A673 (cell line): Measurements from ENCODE around the gene PSMG4.

ENCODE experiments used
- CTCF ChIP-seq: fragments of 300-800, 200-600 bp; sonication (generic); conservative IDR thresholded peaks from 2 replicates; pipeline ENCODE4 v1.5.1; 2017; ENCODE audit warnings: low read depth, mild to moderate bottlenecking, antibody characterized with exemption, low read length, moderate library complexity, mixed read lengths
- EZH2 ChIP-seq: fragments of 200-600 bp; sonication (generic); IDR thresholded peaks from 2 replicates; pipeline ENCODE4 v1.6.1; 2017; ENCODE audit warnings: borderline replicate concordance, low read depth, mild to moderate bottlenecking, mixed read lengths, antibody characterized with exemption, low read length; ENCODE audit not compliant: poor library complexity, severe bottlenecking

DNA sequence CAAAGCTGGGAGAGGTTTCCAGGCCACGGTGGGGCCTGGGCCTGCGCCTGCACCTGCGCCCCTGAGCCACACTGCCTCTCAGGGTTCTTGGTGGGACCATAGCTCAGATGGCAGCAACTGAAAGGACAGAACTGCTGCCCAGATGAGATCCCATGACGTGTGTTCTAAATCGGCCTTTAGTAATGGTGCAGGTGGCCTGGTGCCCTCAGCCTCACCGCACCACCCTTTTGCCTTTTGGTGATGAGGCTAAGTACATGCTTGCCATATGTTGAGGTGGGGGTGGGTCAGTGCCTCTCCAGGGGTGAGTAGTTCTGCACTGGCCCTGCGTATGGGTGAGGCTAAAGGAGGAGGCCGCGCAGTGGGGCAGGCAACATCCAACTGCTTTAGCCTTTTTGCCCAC, 7.4 kb downstream of the PSMG4 start:
- TF ChIP-seq CTCF, result no peak
- TF ChIP-seq EZH2, result no peak
